IPS DF 6.9 (cell line): ENCODE data around the gene TAB2.

Experiments
- DNase-seq: peaks from one replicate; pipeline ENCODE4 v3.0.0-alpha.2; 2013; ENCODE audit warnings: low read depth, low spot score
- H3K27ac ChIP-seq: one replicate; pipeline ENCODE4 v1.5.1; 2013; ENCODE audit warnings: low read length, control low read depth
- H3K27me3 ChIP-seq: 2 replicates; pipeline ENCODE4 v1.6.1; 2013; ENCODE audit warnings: mild to moderate bottlenecking, low read length; ENCODE audit not compliant: control insufficient read depth, insufficient read depth
- H3K36me3 ChIP-seq: 2 replicates; pipeline ENCODE4 v1.6.1; 2013; ENCODE audit warnings: low read length; ENCODE audit not compliant: control insufficient read depth, insufficient read depth
- H3K4me1 ChIP-seq: 2 replicates; pipeline ENCODE4 v1.6.1; 2013; ENCODE audit warnings: low read length; ENCODE audit not compliant: control insufficient read depth, insufficient read depth
- H3K4me3 ChIP-seq: 2 replicates; pipeline ENCODE4 v1.5.1; 2013; ENCODE audit warnings: mild to moderate bottlenecking, low read length
- H3K9me3 ChIP-seq: 2 replicates; pipeline ENCODE4 v1.6.1; 2013; ENCODE audit warnings: low read length, inconsistent platforms; ENCODE audit not compliant: control insufficient read depth, insufficient read depth
- WGBS: extraction: QIAGEN DNeasy Blood & Tissue Kit; methylation state at CpG from one replicate; pipeline ENCODE4 v1.1.7; 2013; ENCODE audit warnings: mixed read lengths, missing lambda C conversion rate; ENCODE audit not compliant: insufficient read length, insufficient coverage; 5-methylcytosine and 5-hydroxymethylcytosine counted together

TAB2 gene

DNA sequence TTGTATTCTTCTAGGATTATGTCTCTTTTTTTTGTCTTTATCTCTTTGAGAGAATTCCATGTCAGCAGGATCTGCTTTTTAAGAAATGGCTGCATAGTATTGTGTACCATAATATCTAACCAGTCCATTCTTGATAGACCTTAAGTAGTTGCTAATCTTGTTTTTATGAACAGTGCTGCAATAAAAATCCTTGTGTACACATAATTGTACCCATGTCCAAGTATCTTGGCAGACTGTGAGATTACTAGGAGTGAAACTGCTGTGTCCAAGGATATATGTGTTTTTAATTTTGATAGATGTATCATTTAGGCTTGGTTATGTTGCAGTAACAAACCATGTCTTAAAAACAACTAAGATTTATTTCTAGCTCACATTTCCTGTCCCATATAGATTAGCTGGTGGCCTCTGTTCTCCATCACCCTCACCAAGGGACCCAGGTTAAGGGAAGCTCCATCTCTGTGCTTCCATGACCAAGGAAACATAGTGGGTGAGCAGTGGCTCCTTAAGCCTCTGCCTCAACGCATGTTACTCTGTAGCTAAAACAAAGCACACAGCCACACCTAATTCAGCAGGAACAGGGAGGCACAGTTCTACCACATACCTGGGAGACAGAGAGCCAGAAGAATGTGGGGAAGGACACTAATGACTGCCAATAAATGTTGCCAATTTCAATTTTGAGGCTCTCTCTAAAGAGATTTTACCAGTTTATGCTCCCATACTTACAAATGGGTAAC, 70.4 kb downstream of the TAB2 start:
- DNase-seq = no peak
- H3K27ac ChIP-seq = no peak overlapping the region
- H3K4me1 ChIP-seq = no peaks in the 10 kb centered on the region
- H3K4me3 ChIP-seq = no peak overlapping the region
- H3K9me3 ChIP-seq = no peaks in the 10 kb centered on the region
- no CpG with 5 or more reads among the region's 1 CpG for WGBS
- no peaks in the 10 kb centered on the region for H3K27me3 ChIP-seq
- H3K36me3 ChIP-seq = no peaks in the 10 kb centered on the region; the same call in 1 of the 2 replicates

DNA sequence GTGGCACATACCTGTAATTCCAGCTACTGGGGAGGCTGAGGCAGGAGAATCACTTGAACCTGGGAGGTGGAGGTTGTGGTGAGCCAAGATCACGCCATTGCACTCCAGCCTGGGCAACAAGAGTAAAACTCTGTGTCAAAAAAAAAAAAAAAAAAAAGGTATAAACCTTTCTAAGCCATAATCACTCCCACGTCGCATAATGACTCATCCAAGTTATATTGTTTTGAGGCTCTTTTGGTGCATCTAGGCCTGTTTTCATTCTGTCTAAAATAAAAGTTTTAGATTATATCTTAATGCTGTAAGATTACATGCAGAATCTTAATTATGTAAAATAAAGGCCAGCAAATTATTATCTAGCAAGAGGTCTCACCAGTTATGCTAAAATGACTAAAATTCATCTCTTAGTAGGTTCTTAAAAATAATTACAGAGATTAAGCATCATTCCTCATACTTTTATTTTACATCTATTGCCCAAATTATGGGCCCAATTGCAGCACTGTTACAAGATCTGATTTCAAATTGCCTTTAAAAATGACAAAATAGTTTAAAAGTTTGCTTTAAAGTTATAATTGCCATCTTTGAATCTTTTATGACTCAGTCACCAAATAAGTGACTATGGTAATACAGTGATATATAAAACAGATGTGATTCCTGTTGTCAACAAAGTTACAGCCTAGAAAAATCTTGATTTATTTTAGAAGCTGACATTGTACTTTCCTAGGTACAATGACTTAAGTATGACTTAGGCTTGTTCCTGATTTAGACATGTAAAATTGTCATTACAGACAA, 72.2 kb downstream of the TAB2 start:
- no peaks in the 10 kb centered on the region; the same call in 1 of the 2 replicates for H3K36me3 ChIP-seq
- WGBS = no CpG with 5 or more reads among the region's 3 CpGs
- H3K4me1 ChIP-seq = no peaks in the 10 kb centered on the region
- H3K27ac ChIP-seq = no peak overlapping the region
- H3K9me3 ChIP-seq = no peaks in the 10 kb centered on the region
- H3K27me3 ChIP-seq = no peaks in the 10 kb centered on the region
- H3K4me3 ChIP-seq = no peak overlapping the region
- DNase-seq = no peak

DNA sequence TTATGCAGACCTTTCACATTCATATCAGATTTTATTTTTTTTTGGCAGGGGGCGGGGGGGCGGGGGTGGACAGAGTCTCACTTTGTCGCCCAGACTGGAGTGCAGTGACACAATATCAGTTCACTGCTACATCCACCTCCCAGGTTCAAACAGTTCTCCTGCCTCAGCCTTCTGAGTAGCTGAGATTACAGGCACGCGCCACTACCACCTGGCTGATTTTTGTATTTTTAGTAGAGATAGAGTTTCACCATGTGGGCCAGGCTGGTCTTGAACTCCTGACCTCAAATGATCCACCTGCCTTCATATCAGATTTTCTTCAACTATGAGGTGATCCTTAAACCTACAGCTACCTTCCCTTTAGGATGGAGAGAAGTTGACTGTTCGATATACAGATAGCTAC, 74.6 kb downstream of the TAB2 start:
- WGBS = no CpG with 5 or more reads among the region's 6 CpGs
- Histone ChIP-seq H3K4me3 (no peak overlapping the region), H3K36me3 (no peaks in the 10 kb centered on the region; the same call in 1 of the 2 replicates), H3K9me3 (no peaks in the 10 kb centered on the region), H3K27ac (no peak overlapping the region), H3K4me1 (no peaks in the 10 kb centered on the region), H3K27me3 (no peaks in the 10 kb centered on the region)
- DNase-seq = no peak

DNA sequence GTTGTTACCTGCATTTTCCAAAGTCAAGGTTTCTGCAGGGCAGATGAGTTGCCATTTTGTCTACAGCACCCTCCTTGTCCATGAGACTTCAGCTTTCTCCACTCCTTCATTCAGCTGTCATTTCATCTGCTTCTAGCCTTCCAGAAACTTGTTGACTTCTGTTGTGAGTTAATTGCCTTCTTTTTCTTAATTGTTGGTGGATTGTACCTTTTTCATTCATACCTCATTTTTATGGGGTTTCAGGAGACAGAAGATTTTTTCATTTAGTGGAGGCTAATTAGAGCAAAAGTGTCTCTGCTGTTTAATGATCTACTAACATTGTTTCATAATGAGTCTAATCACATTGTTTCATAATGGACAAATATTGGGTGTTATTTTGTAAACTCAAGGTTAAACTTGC, 75.0 kb downstream of the TAB2 start:
- no peak overlapping the region for H3K27ac ChIP-seq
- H3K36me3 ChIP-seq = no peaks in the 10 kb centered on the region; the same call in 1 of the 2 replicates

DNA sequence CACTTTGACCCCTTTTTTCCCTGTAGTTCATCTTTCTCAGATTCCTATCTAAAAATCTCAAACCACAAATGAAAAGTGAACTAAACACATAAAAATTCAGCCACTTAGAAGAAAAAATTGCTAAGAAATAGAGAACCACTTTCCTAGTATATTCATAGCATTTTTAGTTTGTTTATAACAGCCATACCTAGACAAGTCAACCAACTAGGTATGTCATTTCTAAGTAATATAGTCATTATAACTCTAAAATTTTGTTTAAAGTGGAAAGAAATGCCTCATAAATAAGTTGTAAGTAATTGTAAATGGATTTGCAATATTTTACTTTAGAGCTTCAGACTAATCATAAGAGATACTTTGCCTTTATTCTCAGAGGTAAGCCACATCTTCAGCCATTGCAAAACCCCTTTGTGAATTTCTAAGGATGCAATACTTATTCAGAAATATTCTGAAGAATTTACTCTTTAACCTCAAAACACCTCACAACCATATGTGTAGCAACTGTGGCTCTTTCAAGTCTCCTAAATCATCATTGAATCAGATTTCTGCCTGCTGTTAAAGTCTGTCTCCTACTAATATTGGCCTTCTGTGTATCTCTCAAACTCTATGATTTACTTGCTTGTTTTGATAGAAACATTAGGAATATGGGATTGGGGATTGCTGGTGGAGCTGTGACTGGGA, 75.6 kb downstream of the TAB2 start:
- Histone ChIP-seq H3K9me3 (no peaks in the 10 kb centered on the region), H3K4me1 (no peaks in the 10 kb centered on the region), H3K4me3 (no peak overlapping the region), H3K36me3 (no peaks in the 10 kb centered on the region; the same call in 1 of the 2 replicates), H3K27me3 (no peaks in the 10 kb centered on the region), H3K27ac (no peak overlapping the region)
- DNase-seq = no peak

More for the DNA sequence above, 75.0 kb downstream of the TAB2 start:
- no peak for DNase-seq
- Histone ChIP-seq H3K4me1 (no peaks in the 10 kb centered on the region), H3K27me3 (no peaks in the 10 kb centered on the region), H3K9me3 (no peaks in the 10 kb centered on the region), H3K4me3 (no peak overlapping the region)

DNA sequence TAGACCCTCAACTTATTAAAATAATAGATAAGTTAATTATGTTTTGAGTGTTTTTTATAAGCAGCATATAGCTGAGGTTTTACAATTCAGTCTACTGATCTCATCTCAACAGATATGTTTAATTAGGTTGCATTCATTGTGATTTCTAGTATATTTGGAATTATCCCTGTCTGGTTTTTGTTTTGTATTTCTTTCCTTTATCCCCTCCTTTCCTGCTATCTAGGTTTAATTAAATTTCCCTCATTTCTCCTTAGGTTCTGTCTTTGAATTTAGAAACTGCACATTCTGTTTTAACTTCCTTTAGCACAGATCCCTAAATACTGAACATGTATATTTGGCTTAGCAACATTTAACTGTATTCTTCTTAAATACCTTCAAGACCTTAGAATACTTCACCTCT, 77.7 kb downstream of the TAB2 start:
- Histone ChIP-seq H3K4me3 (no peak overlapping the region), H3K27me3 (no peaks in the 10 kb centered on the region), H3K36me3 (peaks cover 2% of the 10 kb centered on the region; the same call in 1 of the 2 replicates), H3K9me3 (no peaks in the 10 kb centered on the region), H3K27ac (no peak overlapping the region), H3K4me1 (no peaks in the 10 kb centered on the region)
- no peak for DNase-seq

DNA sequence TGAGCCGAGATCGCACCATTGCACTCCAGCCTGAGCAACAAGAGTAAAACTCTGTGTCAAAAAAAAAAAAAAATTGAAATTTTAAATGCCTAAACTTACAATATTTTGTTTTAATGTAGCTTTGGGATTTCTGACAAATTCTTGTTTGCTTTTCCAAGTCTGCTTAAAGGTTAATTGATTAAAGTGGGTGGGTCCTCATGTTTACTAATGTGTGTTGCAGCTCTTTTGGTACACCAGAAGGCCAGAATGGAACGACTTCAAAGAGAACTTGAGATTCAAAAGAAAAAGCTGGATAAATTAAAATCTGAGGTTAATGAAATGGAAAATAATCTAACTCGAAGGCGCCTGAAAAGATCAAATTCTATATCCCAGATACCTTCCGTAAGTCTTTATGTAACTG, 79.9 kb downstream of the TAB2 start:
- Histone ChIP-seq H3K36me3 (peaks cover 6% of the 10 kb centered on the region; the same call in 1 of the 2 replicates), H3K4me1 (no peaks in the 10 kb centered on the region), H3K9me3 (no peaks in the 10 kb centered on the region), H3K27me3 (no peaks in the 10 kb centered on the region), H3K27ac (no peak overlapping the region), H3K4me3 (no peak overlapping the region)
- WGBS = no CpG with 5 or more reads among the region's 6 CpGs
- DNase-seq = no peak

DNA sequence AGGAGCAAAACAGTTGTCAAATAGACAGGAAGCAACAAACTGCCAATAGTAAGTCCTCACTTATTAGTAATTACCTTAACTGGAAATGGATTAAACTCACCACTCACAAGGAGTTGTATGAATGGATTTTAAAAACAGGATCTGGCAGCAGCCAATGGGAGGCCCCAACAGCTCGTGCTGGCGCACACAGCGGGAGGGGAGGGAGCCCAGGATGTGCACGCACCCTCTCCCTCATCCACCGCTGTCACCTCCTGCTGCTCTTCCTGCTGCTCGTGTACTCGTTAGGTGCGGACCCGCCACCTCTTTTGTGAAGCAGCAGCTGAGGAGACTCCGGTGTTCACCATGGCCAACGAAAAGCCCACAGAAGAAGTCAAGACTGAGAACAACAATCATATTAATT, 82.5 kb downstream of the TAB2 start, which contains the start of gene SUMO4:
SUMO4 (plus strand) TSS at position 213 of the 400 bp plus-strand sequence; CDS start at position 343, 130 bp downstream.
- no peak for DNase-seq
- no peaks in the 10 kb centered on the region for H3K27me3 ChIP-seq
- no CpG with 5 or more reads among the region's 11 CpGs for WGBS
- no peak within 1 kb of the TSS for H3K27ac ChIP-seq
- H3K4me3 ChIP-seq = no peak within 1 kb of the TSS
- H3K36me3 ChIP-seq = peaks cover 6% of the 10 kb centered on the region; the same call in 1 of the 2 replicates
- no peaks in the 10 kb centered on the region for H3K9me3 ChIP-seq
- no peaks in the 10 kb centered on the region for H3K4me1 ChIP-seq

DNA sequence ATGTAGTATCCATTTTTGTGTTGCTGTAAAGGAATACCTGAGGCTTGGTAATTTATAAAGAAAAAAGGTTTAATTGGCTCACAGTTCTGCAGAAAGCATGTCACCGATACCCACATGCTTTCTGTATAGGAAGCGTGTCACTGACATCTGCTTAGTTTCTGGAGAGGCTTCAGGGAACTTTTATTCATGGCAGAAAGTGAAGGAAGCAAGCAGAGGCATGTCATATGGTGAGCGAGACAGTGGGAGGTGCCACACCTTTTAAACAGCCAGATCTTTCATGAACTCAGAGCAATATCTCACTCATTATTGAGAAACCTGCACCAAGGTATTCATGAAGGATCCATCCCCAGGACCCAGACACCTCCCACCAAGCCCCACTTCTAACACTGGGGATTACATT, 86.0 kb downstream of the TAB2 start:
- Histone ChIP-seq H3K27ac (no peak overlapping the region), H3K4me1 (no peaks in the 10 kb centered on the region), H3K36me3 (peaks cover 6% of the 10 kb centered on the region; the same call in 1 of the 2 replicates), H3K9me3 (no peaks in the 10 kb centered on the region), H3K4me3 (no peak overlapping the region), H3K27me3 (no peaks in the 10 kb centered on the region)
- DNase-seq = no peak
- WGBS = no CpG with 5 or more reads among the region's 3 CpGs
